H9 (cell line): ENCODE results near the gene XPA. TPM values are rescaled to one million over a fixed set of nuclear protein-coding genes. Genes with fewer than 3 reads are reported as not detected.

Source experiments
- DNase-seq: peaks from one replicate; pipeline ENCODE4 v3.0.0-alpha.2; 2017
- H2AFZ ChIP-seq: one replicate; pipeline ENCODE4 v1.6.1; 2013; ENCODE audit warnings: mild to moderate bottlenecking, low read length, control low read depth, moderate library complexity
- H2AK5ac ChIP-seq: 2 replicates; pipeline ENCODE4 v1.6.1; 2013; ENCODE audit warnings: low read length, control low read depth, mixed read lengths; ENCODE audit not compliant: insufficient read length
- H2BK120ac ChIP-seq: one replicate; pipeline ENCODE4 v1.6.1; 2013; ENCODE audit warnings: low read depth, mild to moderate bottlenecking, low read length, control low read depth, inconsistent platforms; ENCODE audit not compliant: poor library complexity, severe bottlenecking
- H2BK12ac ChIP-seq: 2 replicates; pipeline ENCODE4 v1.6.1; 2013; ENCODE audit warnings: low read length, control low read depth, mixed read lengths, low read depth; ENCODE audit not compliant: insufficient read length
- H2BK15ac ChIP-seq: 2 replicates; pipeline ENCODE4 v1.6.1; 2013; ENCODE audit warnings: low read depth, low read length, control low read depth
- H2BK20ac ChIP-seq: one replicate; pipeline ENCODE4 v1.6.1; 2013; ENCODE audit warnings: low read depth, mild to moderate bottlenecking, low read length, control low read depth, inconsistent platforms; ENCODE audit not compliant: poor library complexity, severe bottlenecking
- H2BK5ac ChIP-seq: 2 replicates; pipeline ENCODE4 v1.6.1; 2013; ENCODE audit warnings: low read length, control low read depth, mixed read lengths; ENCODE audit not compliant: insufficient read length
- H3K14ac ChIP-seq: 2 replicates; pipeline ENCODE4 v1.6.1; 2013; ENCODE audit warnings: low read length, control low read depth; ENCODE audit not compliant: insufficient read depth
- H3K18ac ChIP-seq: 2 replicates; pipeline ENCODE4 v1.6.1; 2013; ENCODE audit warnings: low read depth, mild to moderate bottlenecking, mixed read lengths, low read length, control low read depth; ENCODE audit not compliant: insufficient read length
- H3K23ac ChIP-seq: 2 replicates; pipeline ENCODE4 v1.6.1; 2013; ENCODE audit warnings: low read length, control low read depth, mixed read lengths, low read depth; ENCODE audit not compliant: insufficient read length
- H3K23me2 ChIP-seq: 2 replicates; pipeline ENCODE4 v1.6.1; 2013; ENCODE audit warnings: low read depth, mild to moderate bottlenecking, mixed read lengths, low read length, control low read depth; ENCODE audit not compliant: insufficient read length, poor library complexity, severe bottlenecking
- H3K27ac ChIP-seq: 2 replicates; pipeline ENCODE4 v1.5.1; 2013; ENCODE audit warnings: low read length, control low read depth, mixed read lengths, low read depth; ENCODE audit not compliant: insufficient read length
- H3K27me3 ChIP-seq: 2 replicates; pipeline ENCODE4 v1.6.1; 2013; ENCODE audit warnings: low read length, control low read depth, inconsistent platforms; ENCODE audit not compliant: insufficient read depth
- H3K4ac ChIP-seq: 2 replicates; pipeline ENCODE4 v1.6.1; 2013; ENCODE audit warnings: low read depth, mild to moderate bottlenecking, control low read depth, inconsistent platforms, low read length, moderate library complexity
- H3K4me1 ChIP-seq: 2 replicates; pipeline ENCODE4 v1.6.1; 2013; ENCODE audit warnings: low read length, control low read depth, inconsistent platforms; ENCODE audit not compliant: insufficient read depth
- H3K4me2 ChIP-seq: 2 replicates; pipeline ENCODE4 v1.6.1; 2013; ENCODE audit warnings: low read length, control low read depth, mixed read lengths; ENCODE audit not compliant: insufficient read length, insufficient read depth
- H3K56ac ChIP-seq: 2 replicates; pipeline ENCODE4 v1.6.1; 2013; ENCODE audit warnings: low read depth, mild to moderate bottlenecking, mixed read lengths, low read length, control low read depth; ENCODE audit not compliant: insufficient read length
- H3K79me1 ChIP-seq: 2 replicates; pipeline ENCODE4 v1.6.1; 2013; ENCODE audit warnings: low read depth, mild to moderate bottlenecking, moderate library complexity, low read length, control low read depth, inconsistent platforms; ENCODE audit not compliant: insufficient read depth, poor library complexity, severe bottlenecking
- H3K79me2 ChIP-seq: 2 replicates; pipeline ENCODE4 v1.6.1; 2013; ENCODE audit warnings: low read length, control low read depth, inconsistent platforms; ENCODE audit not compliant: insufficient read depth
- H3K9ac ChIP-seq: 2 replicates; pipeline ENCODE4 v1.6.1; 2013; ENCODE audit warnings: low read length, control low read depth, mixed read lengths; ENCODE audit not compliant: insufficient read length; ENCODE audit errors: extremely low read depth
- H3K9me3 ChIP-seq: one replicate; pipeline ENCODE4 v1.6.1; 2013; ENCODE audit warnings: low read depth, low read length, inconsistent platforms; ENCODE audit not compliant: control insufficient read depth
- H3T11ph ChIP-seq: one replicate; pipeline ENCODE4 v1.6.1; 2013; ENCODE audit warnings: mild to moderate bottlenecking, low read length, control low read depth, inconsistent platforms
- H4K20me1 ChIP-seq: one replicate; pipeline ENCODE4 v1.6.1; 2013; ENCODE audit not compliant: control insufficient read depth, insufficient read length, insufficient read depth
- H4K5ac ChIP-seq: 2 replicates; pipeline ENCODE4 v1.6.1; 2013; ENCODE audit warnings: low read depth, mild to moderate bottlenecking, mixed read lengths, low read length, control low read depth; ENCODE audit not compliant: insufficient read length
- H4K8ac ChIP-seq: replicated peaks from 2 replicates; pipeline ENCODE4 v1.6.1; 2013; ENCODE audit warnings: low read length, control low read depth, mixed read lengths, low read depth; ENCODE audit not compliant: insufficient read length
- H4K91ac ChIP-seq: 2 replicates; pipeline ENCODE4 v1.6.1; 2013; ENCODE audit warnings: low read depth, mild to moderate bottlenecking, moderate library complexity, mixed read lengths, low read length, control low read depth; ENCODE audit not compliant: insufficient read length
- H3K27ac Mint-ChIP-seq, 3 experiments: 2 replicates in 2 of 3; 3 replicates in 1 of 3; pipeline ENCODE4 v1.8.0; 2020 to 2021; ENCODE audit warnings: mixed read lengths in 3 of 3, mild to moderate bottlenecking in 1 of 3, moderate library complexity in 1 of 3
- H3K27me3 Mint-ChIP-seq: 2 replicates; pipeline ENCODE4 v1.8.0; 2021; ENCODE audit warnings: low read depth, mild to moderate bottlenecking, moderate library complexity, mixed read lengths
- H3K36me3 Mint-ChIP-seq, 3 experiments: 2 replicates in 2 of 3; 3 replicates in 1 of 3; pipeline ENCODE4 v1.8.0; 2020 to 2021; ENCODE audit warnings: low read depth in 3 of 3, mixed read lengths in 3 of 3; ENCODE audit not compliant: insufficient read depth in 1 of 3
- H3K4me1 Mint-ChIP-seq, 2 experiments: 2 replicates each; pipeline ENCODE4 v1.8.0; 2020; ENCODE audit warnings: mixed read lengths in 2 of 2
- H3K4me3 Mint-ChIP-seq, 2 experiments: 2 replicates in 1 of 2; 3 replicates in 1 of 2; pipeline ENCODE4 v1.8.0; 2020 to 2021; ENCODE audit warnings: mild to moderate bottlenecking in 2 of 2, mixed read lengths in 2 of 2, moderate library complexity in 1 of 2
- H3K9me3 Mint-ChIP-seq, 2 experiments: 2 replicates in 1 of 2; 3 replicates in 1 of 2; pipeline ENCODE4 v1.8.0; 2020; ENCODE audit warnings: mild to moderate bottlenecking in 2 of 2, mixed read lengths in 2 of 2, moderate library complexity in 1 of 2
- WGBS: extraction: QIAGEN DNeasy Blood & Tissue Kit; methylation state at CpG from one replicate; pipeline ENCODE4 v1.1.7; 2013; ENCODE audit warnings: missing lambda C conversion rate, low lambda C conversion rate, mixed read lengths; ENCODE audit not compliant: insufficient read length; ENCODE audit errors: extremely low coverage; 5-methylcytosine and 5-hydroxymethylcytosine counted together
- total RNA-seq: library from RNA; stranded (reverse); gene quantifications from 2 replicates; pipeline ENCODE4 v1.2.1, GENCODE V29; 2021
- TF ChIP-seq, protein P1 (sequence below): fragments of 200-600 bp; sonication (generic); conservative IDR thresholded peaks from 3 replicates; pipeline ENCODE4 v1.8.0; 2021; ENCODE audit warnings: antibody characterized with exemption, mild to moderate bottlenecking

Gene XPA
- total RNA-seq, 1 experiment from 2014 or later = 6.6 TPM

DNA sequence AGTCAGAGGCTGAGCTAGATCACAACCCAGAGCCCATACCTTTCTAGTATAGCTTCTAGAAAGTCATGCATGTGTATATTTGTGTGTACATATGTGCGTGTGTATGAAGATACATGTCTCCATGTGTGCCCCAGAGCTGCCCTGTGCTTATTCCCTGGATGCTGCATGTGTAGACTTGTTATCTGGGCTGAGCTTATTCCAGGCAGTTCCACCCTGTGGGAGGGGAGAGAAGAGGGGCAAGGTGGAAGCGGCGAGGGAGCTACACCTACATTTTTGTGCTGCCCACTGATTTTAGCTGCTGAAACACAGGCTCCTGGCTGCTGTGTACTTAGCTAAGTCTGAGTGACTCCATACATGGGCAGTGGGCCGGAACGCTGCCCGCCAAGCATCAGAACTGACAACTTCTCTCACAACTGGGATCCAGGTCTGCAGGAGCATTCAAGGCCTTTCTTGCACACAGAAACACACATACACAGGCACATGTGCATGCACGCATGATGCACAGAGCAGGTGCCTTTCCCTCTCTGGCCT lies 38.0 kb upstream of the XPA start:
- Histone ChIP-seq H3K79me1 (no peaks in the 10 kb centered on the region), H2BK20ac (no peak overlapping the region), H3K4ac (no peak overlapping the region), H4K20me1 (no peaks in the 10 kb centered on the region), H3K27me3 (no peaks in the 10 kb centered on the region; the same call in 1 of the 2 replicates), H3K4me1 (no peaks in the 10 kb centered on the region), H2BK15ac (no peak overlapping the region), H4K8ac (no peak overlapping the region), H3K14ac (no peak overlapping the region), H2BK5ac (no peak overlapping the region), H3K4me2 (no peak overlapping the region), H4K91ac (no peak overlapping the region), H2AFZ (no peak overlapping the region), H3K23ac (no peak overlapping the region), H3K79me2 (no peaks in the 10 kb centered on the region), H2BK120ac (no peak overlapping the region), H2AK5ac (no peak overlapping the region), H3K9ac (no peak overlapping the region), H3K56ac (no peak overlapping the region), H3K23me2 (no peaks in the 10 kb centered on the region), H2BK12ac (no peak overlapping the region), H3T11ph (no peak overlapping the region), H3K9me3 (no peaks in the 10 kb centered on the region), H3K18ac (no peak overlapping the region), H4K5ac (no peak overlapping the region), H3K27ac (no peak overlapping the region)
- Mint-ChIP-seq H3K4me1 (peaks cover 6 to 12% of the 10 kb centered on the region in 2 experiments; a peak in 2 of 4 replicates), H3K4me3 (no peak overlapping the region), H3K36me3 (no peaks in the 10 kb centered on the region), H3K27me3 (peaks cover 50% of the 10 kb centered on the region), H3K9me3 (no peaks in the 10 kb centered on the region), H3K27ac (no peak overlapping the region)
- WGBS = no CpG with 5 or more reads among the region's 7 CpGs
- DNase-seq = no peak
- TF ChIP-seq, protein P1, sequence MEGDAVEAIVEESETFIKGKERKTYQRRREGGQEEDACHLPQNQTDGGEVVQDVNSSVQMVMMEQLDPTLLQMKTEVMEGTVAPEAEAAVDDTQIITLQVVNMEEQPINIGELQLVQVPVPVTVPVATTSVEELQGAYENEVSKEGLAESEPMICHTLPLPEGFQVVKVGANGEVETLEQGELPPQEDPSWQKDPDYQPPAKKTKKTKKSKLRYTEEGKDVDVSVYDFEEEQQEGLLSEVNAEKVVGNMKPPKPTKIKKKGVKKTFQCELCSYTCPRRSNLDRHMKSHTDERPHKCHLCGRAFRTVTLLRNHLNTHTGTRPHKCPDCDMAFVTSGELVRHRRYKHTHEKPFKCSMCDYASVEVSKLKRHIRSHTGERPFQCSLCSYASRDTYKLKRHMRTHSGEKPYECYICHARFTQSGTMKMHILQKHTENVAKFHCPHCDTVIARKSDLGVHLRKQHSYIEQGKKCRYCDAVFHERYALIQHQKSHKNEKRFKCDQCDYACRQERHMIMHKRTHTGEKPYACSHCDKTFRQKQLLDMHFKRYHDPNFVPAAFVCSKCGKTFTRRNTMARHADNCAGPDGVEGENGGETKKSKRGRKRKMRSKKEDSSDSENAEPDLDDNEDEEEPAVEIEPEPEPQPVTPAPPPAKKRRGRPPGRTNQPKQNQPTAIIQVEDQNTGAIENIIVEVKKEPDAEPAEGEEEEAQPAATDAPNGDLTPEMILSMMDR = no peak
